Endothelial cell of umbilical vein (primary cell): ENCODE data around the gene TFF3. TPM values are rescaled to one million over a fixed set of nuclear protein-coding genes. Genes with fewer than 3 reads are reported as not detected.
A peak's percentile ranks its signal among the peaks of the same experiment; 100 is the strongest.

Experiments used
- BruUV-seq: library from RNA; stranded (reverse); fragments of 400-500 nt; replicated peaks from 2 replicates; lab custom pipeline; 2021; lab: Mats Ljungman, UMichigan
- CTCF ChIA-PET: fragments of 300-600, 350-600 bp; sonication (Branson Sonifier 250); formaldehyde crosslinking; loops from one replicate; lab custom pipeline; 2021; ENCODE audit warnings: antibody characterized with exemption, inconsistent platforms; lab: Charles Lee
- POLR2A ChIA-PET: fragments of 300-600, 350-600 bp; sonication (Branson Sonifier 250); formaldehyde crosslinking; loops from one replicate; lab custom pipeline; 2021; ENCODE audit warnings: antibody characterized with exemption, inconsistent platforms; lab: Charles Lee
- DNase-seq: peaks from one replicate; pipeline ENCODE4 v3.0.0-alpha.2; 2011; ENCODE audit warnings: low read depth, low spot score
- FAIRE-seq: peaks from 2 replicates; lab custom pipeline; 2011; peaks lifted over from hg19 to GRCh38; lab: Jason Lieb, UNC
- H2AFZ ChIP-seq: 2 replicates; pipeline ENCODE4 v1.6.0; 2012; ENCODE audit warnings: low read depth, low read length, control low read depth, inconsistent platforms
- H3K27ac ChIP-seq: 2 replicates; pipeline ENCODE4 v1.5.1; 2011; ENCODE audit warnings: low read depth, mild to moderate bottlenecking, control low read depth, low read length, moderate library complexity; ENCODE audit not compliant: insufficient read depth
- H3K27me3 ChIP-seq, 2 experiments: 2 replicates each; pipeline versions ENCODE4 v1.6.0 to v1.6.1; 2011; ENCODE audit warnings: low read length in 2 of 2, mixed read lengths in 1 of 2; ENCODE audit not compliant: control insufficient read depth in 2 of 2, insufficient read depth in 2 of 2
- H3K36me3 ChIP-seq, 2 experiments: 2 replicates in 1 of 2; 3 replicates in 1 of 2; pipeline ENCODE4 v1.5.1; 2011; ENCODE audit warnings: low read length in 2 of 2, mild to moderate bottlenecking in 1 of 2, moderate library complexity in 1 of 2; ENCODE audit not compliant: control insufficient read depth in 2 of 2, insufficient read depth in 2 of 2; ENCODE audit errors: extremely low read depth in 1 of 2
- H3K4me1 ChIP-seq: 3 replicates; pipeline ENCODE4 v1.5.1; 2011; ENCODE audit warnings: mild to moderate bottlenecking, low read length; ENCODE audit not compliant: control insufficient read depth, insufficient read depth; ENCODE audit errors: extremely low read depth
- H3K4me2 ChIP-seq: 2 replicates; pipeline ENCODE4 v1.6.1; 2011; ENCODE audit warnings: low read length, control low read depth, mixed read lengths; ENCODE audit not compliant: insufficient read depth
- H3K4me3 ChIP-seq, 3 experiments: fragments of 200-600 bp in 1 of 3; sonication (generic), shearing (Covaris generic) in 1 of 3; replicated peaks in 1 of 3; 2 replicates each; pipeline ENCODE4 v1.5.1; 2011 to 2016; ENCODE audit warnings: control low read depth in 3 of 3, low read length in 3 of 3, mild to moderate bottlenecking in 2 of 3, inconsistent platforms in 1 of 3, low read depth in 1 of 3, moderate library complexity in 1 of 3; ENCODE audit not compliant: insufficient read depth in 1 of 3
- H3K79me2 ChIP-seq: 2 replicates; pipeline ENCODE4 v1.6.0; 2012; ENCODE audit warnings: low read length, inconsistent platforms; ENCODE audit not compliant: control insufficient read depth, insufficient read depth
- H3K9ac ChIP-seq: replicated peaks from 2 replicates; pipeline ENCODE3; 2011; ENCODE audit warnings: low read length, control low read depth; ENCODE audit not compliant: insufficient read depth; ENCODE audit errors: extremely low read depth
- H3K9me1 ChIP-seq: replicated peaks from 3 replicates; pipeline ENCODE4 v1.6.0; 2011; ENCODE audit warnings: mild to moderate bottlenecking, low read length; ENCODE audit not compliant: control insufficient read depth, insufficient read depth; ENCODE audit errors: extremely low read depth
- H3K9me3 ChIP-seq: replicated peaks from 2 replicates; pipeline ENCODE4 v1.5.1; 2012; ENCODE audit warnings: low read length, inconsistent platforms; ENCODE audit not compliant: control insufficient read depth, insufficient read depth
- H4K20me1 ChIP-seq: replicated peaks from 2 replicates; pipeline ENCODE3; 2011; ENCODE audit warnings: mild to moderate bottlenecking, low read length; ENCODE audit not compliant: control insufficient read depth, insufficient read depth; ENCODE audit errors: extremely low read depth
- CTCF ChIP-seq, 2 donors: IDR thresholded peaks; 1 replicate in 1 of 2; 2 replicates in 1 of 2; pipeline ENCODE4 v1.5.1; 2011; ENCODE audit warnings: low read length in 2 of 2, mild to moderate bottlenecking in 2 of 2, moderate library complexity in 2 of 2, control low read depth in 1 of 2, inconsistent platforms in 1 of 2, low read depth in 1 of 2; ENCODE audit not compliant: insufficient read depth in 1 of 2; ENCODE audit errors: extremely low read depth in 1 of 2
- POLR2AphosphoS5 ChIP-seq: IDR thresholded peaks from 2 replicates; pipeline ENCODE4 v1.6.1; 2012; ENCODE audit warnings: low read depth, mild to moderate bottlenecking, control low read depth, low read length, moderate library complexity; ENCODE audit not compliant: insufficient read depth
- dilution Hi-C: fragments of 300-500 bp; cut with MboI; formaldehyde crosslinking; loops from one replicate; pipeline ENCODE4 v1.15.0; 2019; ENCODE audit warnings: low sequenced_read_pairs; ENCODE audit not compliant: extremely low pct_ligation_motif_present
- intact Hi-C: fragments of 100-400 bp; cut with micrococcal nuclease; formaldehyde crosslinking; loops from one replicate; pipeline ENCODE4 v1.10.0; 2022
- polyA plus RNA-seq, 4 experiments: library from polyadenylated mRNA; depleted of rRNA in 3 of 4; stranded (reverse) in 3 of 4; unstranded in 1 of 4; fragments of >200 nt; gene quantifications; 2 replicates each; pipeline versions ENCODE4 v1.2.1 to v1.2.3, GENCODE V29; 2011 to 2012; ENCODE audit warnings: missing spikeins in 1 of 4
- total RNA-seq: library from RNA; stranded (reverse); gene quantifications from 2 replicates; pipeline ENCODE4 v1.2.3, GENCODE V29; 2021

The TFF3 gene
- total and polyA plus RNA-seq, 2 donors (not counting 3 experiments of a cell fraction or from before 2014, with no cell fraction given): 0.93 to 1.8 TPM

GRCh38 chr21:42337830-42338728 lies 22.9 kb upstream of the TFF3 start:
- no TSS peak for BruUV-seq
- POLR2A ChIA-PET: no interaction called here
- FAIRE-seq: peak; percentile 80

More at GRCh38 chr21:42337830-42338728, 22.9 kb upstream of the TFF3 start:
- intact Hi-C loops (loop anchor here (1.0 to 10.0 kb wide), 2 partner anchors 112 to 193 kb away; no protein-coding TSS in a partner anchor), dilution Hi-C loops (no loop called here)
- H3K79me2 ChIP-seq: no peaks in the 10 kb centered on the region
- DNase-seq: peak; percentile 53
- TF ChIP-seq CTCF (IDR thresholded peaks at IDR 0.05; ENCODE audit: extremely low read depth in 1 of 2, insufficient read depth in 1 of 2, low read depth in 1 of 2, low read length in 2 of 2): peak; percentile 59 to 62
- no peak for TF ChIP-seq POLR2AphosphoS5
- CTCF ChIA-PET: interaction anchor here (0.8 to 2.0 kb wide), 15 partner anchors 8 to 479 kb away, joined by 3 to 10 read pairs (median 3); no protein-coding TSS in a partner anchor
- H3K9me3 ChIP-seq: no peaks in the 10 kb centered on the region
- no peak overlapping the region for H3K4me2 ChIP-seq
- H3K9me1 ChIP-seq: no peaks in the 10 kb centered on the region
- peaks cover 10 to 32% of the 10 kb centered on the region in 2 experiments for H3K27me3 ChIP-seq
- peak overlapping the region; percentile 54 for H2AFZ ChIP-seq
- H3K4me3 ChIP-seq: no peak overlapping the region
- H3K9ac ChIP-seq: no peak overlapping the region
- no peaks in the 10 kb centered on the region for H4K20me1 ChIP-seq
- no peaks in the 10 kb centered on the region for H3K4me1 ChIP-seq
- H3K27ac ChIP-seq: no peak overlapping the region
- no peaks in the 10 kb centered on the region for H3K36me3 ChIP-seq
